ENCODE measurements around the gene FGF11.

DNA sequence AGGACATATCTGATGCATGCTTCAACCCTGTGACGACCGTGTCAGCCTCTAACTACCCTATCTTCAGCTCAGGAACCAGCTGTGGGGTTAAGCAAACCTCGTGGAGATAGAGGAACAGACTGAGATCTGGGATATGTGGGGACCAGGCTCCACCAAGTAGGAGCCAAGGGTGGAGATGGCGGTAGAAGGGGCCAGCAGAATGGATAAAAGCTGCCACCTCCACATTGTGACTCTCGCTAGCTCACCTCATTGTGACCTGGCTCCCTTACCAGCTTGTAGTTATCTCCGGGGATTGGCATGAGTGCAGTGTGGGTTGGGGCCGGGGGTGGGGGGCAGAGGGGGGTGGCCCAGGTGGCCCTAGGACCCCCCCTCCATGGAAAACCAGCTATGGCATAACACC lies 14.0 kb upstream of the FGF11 start, which contains the start of gene SPEM2:
- TF ChIP-seq EP300 (IDR thresholded peaks at IDR 0.05) (no peak), POLR2A (IDR thresholded peaks at IDR 0.05) (no peak)
- TF ChIP-seq, protein P1, sequence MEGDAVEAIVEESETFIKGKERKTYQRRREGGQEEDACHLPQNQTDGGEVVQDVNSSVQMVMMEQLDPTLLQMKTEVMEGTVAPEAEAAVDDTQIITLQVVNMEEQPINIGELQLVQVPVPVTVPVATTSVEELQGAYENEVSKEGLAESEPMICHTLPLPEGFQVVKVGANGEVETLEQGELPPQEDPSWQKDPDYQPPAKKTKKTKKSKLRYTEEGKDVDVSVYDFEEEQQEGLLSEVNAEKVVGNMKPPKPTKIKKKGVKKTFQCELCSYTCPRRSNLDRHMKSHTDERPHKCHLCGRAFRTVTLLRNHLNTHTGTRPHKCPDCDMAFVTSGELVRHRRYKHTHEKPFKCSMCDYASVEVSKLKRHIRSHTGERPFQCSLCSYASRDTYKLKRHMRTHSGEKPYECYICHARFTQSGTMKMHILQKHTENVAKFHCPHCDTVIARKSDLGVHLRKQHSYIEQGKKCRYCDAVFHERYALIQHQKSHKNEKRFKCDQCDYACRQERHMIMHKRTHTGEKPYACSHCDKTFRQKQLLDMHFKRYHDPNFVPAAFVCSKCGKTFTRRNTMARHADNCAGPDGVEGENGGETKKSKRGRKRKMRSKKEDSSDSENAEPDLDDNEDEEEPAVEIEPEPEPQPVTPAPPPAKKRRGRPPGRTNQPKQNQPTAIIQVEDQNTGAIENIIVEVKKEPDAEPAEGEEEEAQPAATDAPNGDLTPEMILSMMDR (IDR thresholded peaks at IDR 0.05): no peak

Data from stomach (tissue), 4 donors.